ENCODE results near the gene PCMT1.

DNA sequence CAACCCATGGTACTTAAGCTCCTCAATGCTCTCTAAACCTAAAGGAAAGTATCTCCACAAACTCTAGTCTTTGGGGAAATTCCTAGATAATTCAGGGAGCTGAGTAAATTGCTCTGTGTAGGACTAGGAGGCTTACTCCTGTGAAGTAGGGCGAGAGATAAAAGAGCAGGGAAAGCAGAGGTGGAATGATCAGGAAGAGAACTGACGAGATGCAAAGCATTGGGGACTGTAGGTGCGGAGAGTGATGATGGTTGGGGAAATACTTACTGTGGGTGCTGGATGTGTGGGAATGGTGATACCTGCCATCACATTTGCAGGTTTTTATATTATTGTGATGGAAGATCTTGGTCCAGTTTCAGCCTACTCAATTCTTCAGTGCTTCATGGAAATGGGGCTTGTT is 30.0 kb upstream of the PCMT1 start:
- TF ChIP-seq, protein P1, sequence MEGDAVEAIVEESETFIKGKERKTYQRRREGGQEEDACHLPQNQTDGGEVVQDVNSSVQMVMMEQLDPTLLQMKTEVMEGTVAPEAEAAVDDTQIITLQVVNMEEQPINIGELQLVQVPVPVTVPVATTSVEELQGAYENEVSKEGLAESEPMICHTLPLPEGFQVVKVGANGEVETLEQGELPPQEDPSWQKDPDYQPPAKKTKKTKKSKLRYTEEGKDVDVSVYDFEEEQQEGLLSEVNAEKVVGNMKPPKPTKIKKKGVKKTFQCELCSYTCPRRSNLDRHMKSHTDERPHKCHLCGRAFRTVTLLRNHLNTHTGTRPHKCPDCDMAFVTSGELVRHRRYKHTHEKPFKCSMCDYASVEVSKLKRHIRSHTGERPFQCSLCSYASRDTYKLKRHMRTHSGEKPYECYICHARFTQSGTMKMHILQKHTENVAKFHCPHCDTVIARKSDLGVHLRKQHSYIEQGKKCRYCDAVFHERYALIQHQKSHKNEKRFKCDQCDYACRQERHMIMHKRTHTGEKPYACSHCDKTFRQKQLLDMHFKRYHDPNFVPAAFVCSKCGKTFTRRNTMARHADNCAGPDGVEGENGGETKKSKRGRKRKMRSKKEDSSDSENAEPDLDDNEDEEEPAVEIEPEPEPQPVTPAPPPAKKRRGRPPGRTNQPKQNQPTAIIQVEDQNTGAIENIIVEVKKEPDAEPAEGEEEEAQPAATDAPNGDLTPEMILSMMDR (IDR thresholded peaks at IDR 0.05), result no peak
- TF ChIP-seq POLR2A (IDR thresholded peaks at IDR 0.05), result no peak

Data from adrenal gland (tissue), 5 donors.